GM21737 (cell line): ENCODE measurements around the gene ZSCAN31.

ENCODE experiments used
- ATAC-seq: cut with Tn5 transposase; IDR thresholded peaks from one replicate; pipeline ENCODE4 v1.9.1; 2021; ENCODE audit warnings: mild to moderate bottlenecking, moderate library complexity; ENCODE audit not compliant: unreplicated experiment

Gene ZSCAN31

DNA sequence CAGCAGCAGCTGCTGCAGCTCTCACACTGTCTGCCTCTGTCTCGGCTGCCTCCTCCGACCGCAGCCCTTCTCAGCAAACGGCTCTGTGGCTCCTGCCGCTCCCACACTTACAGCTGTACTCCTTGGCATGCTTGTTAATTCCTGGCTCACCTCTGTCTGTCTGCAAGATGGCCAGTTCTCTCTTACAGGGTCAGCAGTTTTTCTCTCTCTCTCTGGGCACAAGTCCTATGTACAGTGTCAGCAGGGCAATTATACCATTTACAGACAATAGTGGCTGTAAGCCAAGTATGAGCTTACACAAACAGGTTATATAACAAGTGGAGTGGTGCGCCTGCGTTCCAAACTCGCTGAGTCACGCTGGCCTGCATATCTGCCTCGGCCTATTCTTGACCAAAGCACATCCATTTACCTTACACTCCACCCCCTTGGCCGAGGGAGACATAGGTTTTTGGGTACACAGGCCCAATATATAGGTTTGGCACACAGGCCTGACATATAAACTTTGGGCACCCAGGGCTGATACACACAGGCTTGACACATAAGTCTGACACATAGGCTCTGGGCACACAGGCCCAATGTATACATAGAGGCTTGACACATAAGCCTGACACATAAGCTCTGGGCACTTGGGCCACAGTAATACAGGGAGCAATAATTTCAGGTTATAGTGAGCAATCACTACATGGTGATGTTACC lies 18.2 kb upstream of the ZSCAN31 start:
- ATAC-seq = no peak

DNA sequence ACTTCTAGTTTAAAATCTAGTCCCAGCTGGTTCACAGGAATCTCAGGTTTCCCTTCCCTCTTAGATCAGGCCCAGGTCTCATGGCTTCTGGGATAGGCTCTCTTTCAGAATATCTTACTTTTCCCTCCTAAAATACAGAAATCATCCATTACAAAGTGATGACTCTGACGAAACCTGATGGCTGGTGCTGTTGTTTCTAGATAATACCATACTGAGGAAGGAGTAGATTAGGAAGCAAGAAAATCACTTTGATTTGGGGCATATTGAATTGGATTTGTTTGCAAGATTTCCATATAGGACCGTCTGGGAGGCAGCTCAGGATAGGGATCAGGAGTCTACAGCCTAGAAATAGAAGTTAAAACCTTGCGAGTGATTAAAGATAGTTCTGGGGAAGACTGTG lies 17.4 kb upstream of the ZSCAN31 start:
- no peak for ATAC-seq

DNA sequence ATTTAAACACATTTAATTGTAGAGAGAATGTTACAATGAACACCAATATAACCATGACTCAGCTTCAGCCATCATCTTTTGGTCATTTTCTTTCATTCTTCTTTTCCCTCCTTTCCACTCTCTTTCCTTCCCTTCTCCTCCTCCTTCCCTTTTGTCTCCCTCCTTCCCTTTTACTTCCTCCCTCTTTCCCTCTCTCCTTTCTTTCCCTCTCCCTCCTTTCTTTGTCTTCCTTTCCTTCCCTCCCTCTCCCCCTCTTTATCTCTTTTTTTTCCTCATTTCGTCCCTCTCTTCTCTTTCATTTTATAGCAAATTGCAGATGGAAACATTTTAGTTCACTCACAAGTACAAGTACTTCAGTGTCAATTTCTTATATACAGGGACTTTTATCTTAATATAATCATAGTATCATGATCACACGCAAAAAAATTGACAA lies 15.6 kb upstream of the ZSCAN31 start:
- no peak for ATAC-seq

DNA sequence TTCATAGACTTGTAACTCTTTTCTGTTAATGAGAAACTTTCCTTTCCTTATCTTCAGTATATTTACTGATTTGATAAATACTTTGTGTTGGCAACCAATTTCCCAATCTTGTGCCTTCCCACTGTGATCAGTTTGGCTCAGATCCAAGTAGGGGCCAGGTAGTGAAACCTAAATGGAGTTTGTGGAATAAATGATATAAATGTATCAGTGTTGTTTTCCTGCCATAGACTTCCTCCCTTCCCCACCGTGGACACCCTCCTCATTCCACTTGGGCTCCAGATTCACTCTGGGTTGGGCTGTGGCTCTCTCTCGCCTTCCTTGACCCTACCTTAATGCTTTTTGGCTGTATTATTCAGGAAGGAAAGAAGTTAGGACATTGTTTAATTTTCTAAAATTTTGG lies 15.1 kb upstream of the ZSCAN31 start:
- no peak for ATAC-seq

DNA sequence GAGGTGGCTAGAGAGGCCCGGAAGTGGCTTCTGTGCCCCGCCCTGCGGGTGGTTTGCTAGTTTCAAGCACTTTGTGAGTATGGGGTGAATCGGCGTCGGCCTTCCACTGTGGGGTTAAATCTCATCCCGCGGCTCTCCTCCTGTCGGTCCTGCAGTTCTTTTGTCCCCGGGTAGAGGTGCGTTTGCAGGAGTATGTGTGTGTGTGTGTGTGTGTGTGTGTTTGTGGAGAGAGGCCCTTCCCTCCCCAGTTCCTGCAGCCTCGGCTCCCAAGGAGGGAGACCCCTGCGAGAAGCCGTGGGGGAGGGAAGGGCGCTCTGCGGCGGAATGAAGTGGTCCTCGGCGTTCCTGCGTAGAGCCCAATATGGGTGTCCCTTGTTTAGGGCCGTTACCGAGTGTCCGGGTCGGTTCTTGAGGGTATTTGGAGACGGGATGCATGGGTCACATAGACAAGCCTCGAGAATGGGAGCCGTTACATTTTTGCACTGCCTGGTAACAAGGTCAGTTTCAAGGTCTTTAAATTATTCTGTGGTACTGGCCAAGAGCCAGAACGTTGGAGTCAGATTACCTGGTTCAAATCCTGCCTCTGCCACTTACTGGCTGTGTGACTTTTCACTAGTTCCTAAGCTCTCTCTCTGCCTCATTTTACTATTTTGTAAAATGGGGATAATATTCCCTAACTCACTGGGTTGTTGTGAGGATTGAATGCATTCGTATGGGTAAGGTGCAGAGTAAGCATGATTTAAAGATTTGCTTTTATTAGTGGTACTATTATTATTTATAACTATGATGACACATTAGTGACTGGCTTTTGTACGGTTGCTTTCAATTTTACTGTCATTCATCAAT lies 14.2 kb upstream of the ZSCAN31 start, which contains the start of gene ZKSCAN3:
ZKSCAN3 (plus strand) TSS at position 56 of the 846 bp plus-strand sequence. CDS start 9,640 bp downstream, outside the sequence.
- peak; percentile 95 for ATAC-seq

DNA sequence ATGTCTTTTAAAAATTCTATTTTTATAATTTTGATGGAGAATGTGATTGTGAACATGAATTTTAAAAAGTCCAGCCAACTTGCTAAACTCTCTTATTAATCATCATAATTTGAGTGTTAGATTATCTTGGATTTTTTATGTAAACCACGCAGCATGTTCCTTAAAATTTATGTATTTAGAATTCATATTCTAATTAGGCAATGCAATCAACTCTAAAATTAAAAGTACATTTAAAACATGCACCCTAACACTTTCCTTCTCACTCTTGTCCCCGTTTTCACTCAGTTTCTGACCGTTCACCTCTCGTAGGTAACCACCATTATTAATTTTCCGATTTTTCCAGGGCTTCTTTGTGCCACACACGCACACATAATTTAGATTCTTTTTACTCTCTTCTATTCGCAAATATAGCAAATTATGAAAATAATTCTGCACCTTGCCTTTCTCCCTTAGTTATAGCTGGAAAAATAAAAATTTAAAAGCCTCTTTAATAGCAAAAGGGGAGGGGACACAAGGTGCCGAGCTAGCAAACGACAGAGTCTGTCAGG lies 13.5 kb upstream of the ZSCAN31 start:
- ATAC-seq = no peak

DNA sequence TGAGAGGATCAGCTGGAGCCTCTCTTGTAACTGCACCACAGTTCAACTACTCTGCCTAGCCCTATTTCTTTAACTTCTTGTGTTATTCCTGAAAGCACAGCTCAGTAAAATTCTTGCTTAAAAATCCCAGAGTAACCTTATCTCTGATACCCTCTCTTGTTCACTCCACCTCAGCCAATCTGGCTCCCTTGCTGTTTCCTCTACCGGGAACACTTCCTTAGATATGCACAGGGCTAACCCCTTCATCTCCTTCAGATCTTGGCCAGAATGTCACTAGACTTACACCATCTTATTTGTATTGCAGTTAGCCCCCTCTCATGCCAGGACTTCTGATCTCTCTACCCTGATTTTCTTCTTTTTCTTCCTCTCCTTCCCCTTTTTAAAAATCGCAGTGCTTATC lies 11.2 kb upstream of the ZSCAN31 start:
- ATAC-seq = no peak

DNA sequence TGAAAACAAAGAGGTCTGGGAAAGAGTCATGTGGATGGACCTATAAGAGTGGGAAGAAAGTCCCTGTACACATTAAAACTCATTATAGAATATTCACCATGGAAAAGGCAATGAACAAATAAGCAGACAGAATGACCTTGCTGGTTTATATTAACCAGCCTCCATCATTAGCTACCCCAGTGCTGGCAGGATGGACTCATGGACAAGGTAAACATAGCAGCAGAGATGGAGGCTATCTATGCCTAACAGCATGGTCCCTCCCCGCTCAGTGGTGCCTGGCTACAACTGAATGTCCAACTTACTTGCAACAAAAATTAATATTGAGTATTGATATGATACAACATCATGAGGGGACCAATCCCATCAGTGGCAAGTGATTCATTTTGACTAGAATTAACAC lies 9.3 kb upstream of the ZSCAN31 start:
- ATAC-seq = no peak

DNA sequence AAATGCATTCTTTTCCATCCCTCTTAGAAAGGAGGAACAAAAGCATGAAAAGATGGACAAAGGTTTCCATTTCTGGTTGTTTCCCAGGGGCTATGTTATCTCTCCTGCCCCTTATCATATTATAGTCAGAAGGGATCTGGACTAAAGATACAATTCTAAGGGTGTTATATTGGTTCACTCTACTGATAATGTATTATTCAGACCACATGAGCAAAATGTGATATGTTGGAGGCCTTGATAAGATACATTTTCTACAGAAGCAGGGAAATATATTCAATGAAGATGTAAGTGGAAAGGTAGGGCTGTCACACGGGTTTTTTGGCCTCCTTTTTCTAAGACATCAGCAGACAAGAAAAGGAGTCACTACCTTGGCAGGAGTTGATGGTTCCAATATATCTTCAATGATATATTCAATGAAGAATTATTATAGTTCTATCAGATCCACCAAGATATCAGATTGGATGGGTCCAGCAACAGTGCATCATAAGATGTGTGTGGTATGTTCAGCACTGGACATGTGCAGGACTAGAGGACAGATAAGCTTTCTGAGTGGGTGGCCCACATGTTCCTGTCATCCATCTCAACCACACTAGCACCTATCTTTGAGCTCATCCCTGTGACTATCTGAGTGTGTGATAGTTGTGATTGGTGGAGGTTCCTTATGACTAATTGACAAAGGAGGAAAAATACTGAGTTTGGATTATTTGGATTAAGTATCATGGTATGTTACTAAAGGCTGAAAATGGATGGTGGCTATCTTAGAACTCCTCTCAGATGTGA lies 8.1 kb upstream of the ZSCAN31 start:
- no peak for ATAC-seq

DNA sequence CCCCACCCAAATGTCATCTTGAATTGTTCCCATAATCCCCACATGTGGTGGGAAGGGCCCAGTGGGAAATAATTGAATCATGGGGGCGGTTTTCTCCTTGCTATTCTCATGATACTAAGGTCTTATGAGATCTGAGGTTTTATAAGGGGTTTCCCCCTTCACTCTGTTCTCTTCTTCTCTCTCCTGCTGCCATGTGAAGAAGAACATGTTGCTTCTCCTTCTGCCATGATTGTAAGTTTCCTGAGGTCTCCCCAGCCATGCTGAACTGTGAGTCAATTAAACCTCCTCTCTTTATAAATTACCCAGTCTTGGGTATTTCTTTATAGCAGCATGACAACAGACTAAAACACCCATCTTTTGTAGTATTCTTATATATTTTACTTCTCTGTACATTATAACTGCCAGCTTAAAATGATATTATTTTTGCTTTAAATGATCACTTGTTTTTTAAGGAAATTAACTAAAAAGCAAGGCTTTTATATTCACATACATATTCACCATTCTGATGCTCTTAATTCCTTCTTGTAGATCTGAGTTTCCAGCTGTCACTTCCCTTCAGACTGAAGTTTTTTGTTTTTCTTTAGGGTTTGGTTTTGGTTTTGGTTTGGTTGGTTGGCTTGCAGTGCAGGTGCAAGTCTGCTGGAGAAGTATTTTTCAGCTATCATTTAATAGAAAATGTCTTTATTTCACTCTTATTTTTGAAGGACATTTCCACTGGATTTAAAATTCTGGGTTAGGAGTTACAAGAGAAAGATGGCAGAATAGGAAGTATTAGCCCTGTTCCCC lies 4.6 kb upstream of the ZSCAN31 start:
- ATAC-seq = no peak

DNA sequence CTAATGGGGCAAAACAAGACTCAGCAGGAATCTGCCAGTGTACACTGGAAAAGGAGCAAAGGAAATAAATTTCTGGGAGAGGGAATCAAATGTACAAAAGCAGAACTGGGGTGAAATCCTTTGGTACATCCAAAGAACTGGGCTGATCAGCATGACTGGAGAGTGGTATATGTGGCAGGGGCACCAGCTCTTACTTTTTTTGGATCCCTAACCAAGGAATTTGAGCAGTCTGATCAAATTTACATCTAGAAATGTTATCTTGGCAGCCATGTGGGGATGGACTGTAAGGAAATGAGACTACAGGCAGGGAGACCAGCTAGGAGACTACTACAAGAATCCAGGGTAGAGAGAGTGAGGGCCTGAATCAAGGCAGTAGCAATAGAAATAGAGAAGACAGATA lies 1.2 kb upstream of the ZSCAN31 start:
- ATAC-seq = no peak

DNA sequence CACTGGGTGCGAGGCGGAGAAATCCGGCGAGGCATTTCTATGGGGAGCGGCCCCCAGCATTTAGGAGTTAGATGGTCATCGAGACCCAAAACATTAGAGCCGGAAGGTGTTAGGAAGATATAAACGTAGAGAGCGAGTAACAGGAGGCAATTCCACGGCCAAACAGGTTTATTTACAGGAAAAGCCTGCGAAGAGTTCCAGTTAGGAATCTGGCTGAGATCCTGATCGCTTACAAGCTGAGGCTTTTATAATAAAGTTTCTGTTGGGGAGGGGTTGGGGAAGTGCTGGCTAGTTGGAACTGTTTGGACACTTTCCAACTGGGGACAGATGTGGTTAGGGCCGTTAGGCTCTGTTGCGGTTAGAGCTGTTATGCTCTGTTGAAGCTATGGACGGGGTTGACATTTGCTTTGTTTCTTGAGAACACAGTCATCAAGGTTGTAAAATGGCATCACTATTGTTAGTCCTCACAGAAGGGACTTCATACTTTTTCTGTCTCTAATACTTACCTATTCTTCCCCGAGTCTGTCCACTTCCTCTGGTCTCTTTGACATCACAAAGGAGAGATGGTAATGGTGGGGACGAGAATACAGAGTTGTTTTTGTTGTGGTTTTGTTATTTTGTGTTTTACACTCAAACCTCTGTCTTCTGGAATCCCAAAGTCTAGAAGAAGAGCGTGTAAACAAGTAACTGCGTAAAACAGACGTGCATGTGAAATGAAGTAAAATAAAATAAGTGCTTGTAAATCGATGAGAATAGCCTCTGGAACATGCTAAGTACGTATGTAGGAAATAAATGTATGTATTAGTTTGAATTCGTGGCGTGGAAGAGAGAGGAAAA lies 554 bp upstream of the ZSCAN31 start:
- ATAC-seq = no peak

DNA sequence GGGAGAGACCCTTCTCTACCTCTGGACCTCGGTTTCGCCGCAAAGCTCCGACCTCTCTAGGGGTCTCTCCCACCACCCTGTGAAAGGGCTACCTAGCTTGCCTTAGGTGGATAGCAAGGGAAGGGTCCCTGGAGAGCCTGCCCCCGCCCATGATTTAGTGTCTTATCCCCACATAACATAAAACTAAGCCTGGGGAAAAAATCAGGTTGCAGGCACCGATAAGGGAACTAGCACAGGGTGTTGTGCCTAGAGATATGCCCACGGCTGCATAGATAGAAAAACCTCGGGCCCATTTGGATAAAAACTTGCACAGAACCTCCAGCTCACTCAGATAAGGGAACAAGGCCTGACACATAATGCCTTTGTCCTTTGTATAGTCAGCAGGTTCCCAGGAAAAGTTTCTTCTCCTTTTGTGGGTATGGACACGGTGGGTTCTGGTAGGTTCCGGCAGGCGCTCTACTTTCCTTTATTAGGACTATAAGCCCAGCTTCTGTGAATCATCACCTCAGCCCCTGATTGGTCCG lies 846 bp downstream of the ZSCAN31 start:
- no peak for ATAC-seq

DNA sequence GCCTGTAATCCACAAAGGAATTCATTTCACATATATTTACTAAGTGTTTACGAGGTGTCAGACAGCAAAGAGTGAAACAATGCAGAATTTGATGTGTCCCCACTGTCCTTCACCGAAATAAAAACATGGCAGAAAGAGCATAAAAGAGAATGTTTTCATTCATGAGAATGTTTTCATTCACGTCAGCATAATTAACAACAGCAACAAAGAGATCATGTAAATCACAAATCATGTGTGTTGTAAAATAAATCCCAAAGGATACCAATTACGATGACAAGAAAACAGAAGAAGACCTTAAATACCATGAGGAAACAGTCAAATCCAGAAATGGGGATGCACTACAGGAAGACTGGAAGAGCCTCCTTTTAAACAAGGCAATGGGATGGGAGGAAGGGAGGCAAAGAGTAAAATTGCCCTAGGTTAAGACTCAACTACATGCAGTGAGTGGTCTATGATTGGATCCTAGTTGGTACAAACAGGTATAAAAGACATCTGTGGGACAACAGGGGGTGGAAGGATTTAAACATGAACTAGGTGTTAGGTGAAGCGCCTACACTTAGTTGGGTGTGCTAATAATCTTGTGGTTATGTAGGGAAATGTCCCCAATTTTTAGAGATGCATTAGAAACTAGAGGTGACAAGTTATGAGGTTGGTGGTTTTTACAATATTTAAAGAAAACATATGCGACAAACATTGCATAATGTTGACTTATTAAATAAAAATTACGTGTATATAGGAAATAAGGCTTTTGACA lies 1.5 kb downstream of the ZSCAN31 start:
- no peak for ATAC-seq

DNA sequence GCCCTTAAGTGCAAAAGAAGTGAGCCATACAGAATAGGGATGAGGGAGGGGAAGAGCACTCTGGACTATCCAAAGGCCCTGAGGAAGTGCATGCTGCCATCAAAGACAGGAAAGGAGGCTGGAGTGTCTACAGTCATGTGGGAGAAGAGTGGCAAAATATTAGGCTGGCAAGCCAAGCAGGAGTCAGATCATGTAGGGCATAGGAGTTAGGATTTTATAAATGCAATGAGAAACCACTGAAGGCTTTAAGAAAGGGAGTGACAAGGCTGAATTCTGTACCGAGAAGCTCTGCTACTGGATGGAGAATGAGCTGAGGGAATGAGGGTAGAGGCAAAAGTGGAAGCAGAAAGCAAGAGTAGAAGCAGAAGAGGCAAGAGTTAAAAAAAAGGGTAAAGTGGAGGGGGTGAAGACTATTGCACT lies 2.3 kb downstream of the ZSCAN31 start:
- ATAC-seq = no peak

DNA sequence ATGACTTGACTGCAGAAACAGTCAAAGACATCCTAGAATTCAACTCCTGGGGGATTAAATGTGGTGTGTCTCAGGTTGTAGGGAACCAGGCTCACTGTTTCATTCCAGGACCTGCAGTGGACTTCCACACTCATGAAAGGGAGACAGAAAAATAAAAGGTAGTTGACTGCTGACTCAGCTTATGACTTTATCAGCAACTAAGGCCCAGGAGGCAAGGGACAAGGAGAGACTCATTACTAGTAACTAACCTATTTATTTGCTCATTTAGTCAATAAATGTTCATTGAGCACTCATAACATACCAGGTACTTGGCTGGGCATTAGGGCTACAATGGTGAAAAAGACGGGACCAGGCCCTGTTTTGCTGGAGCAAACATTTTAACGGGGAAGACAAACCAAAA lies 2.9 kb downstream of the ZSCAN31 start:
- ATAC-seq = no peak

DNA sequence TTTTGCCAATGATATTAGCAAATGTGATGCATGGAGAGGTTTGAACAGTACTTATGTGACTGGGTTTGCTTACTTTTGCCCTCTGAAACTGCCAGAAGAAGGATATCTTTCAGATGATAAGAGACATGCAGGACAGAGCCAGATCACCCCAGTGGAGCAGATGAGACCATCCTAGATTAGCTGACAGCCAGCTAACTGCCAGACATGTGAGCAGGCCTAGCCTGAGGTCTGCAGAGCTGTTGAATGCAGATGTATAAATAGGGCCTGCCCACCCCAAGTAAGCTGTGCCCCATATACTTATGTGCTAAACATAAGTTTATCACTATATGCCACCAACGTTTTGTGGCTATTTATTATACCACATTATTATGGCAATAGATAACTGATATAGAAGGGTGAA lies 5.9 kb downstream of the ZSCAN31 start:
- ATAC-seq = no peak

DNA sequence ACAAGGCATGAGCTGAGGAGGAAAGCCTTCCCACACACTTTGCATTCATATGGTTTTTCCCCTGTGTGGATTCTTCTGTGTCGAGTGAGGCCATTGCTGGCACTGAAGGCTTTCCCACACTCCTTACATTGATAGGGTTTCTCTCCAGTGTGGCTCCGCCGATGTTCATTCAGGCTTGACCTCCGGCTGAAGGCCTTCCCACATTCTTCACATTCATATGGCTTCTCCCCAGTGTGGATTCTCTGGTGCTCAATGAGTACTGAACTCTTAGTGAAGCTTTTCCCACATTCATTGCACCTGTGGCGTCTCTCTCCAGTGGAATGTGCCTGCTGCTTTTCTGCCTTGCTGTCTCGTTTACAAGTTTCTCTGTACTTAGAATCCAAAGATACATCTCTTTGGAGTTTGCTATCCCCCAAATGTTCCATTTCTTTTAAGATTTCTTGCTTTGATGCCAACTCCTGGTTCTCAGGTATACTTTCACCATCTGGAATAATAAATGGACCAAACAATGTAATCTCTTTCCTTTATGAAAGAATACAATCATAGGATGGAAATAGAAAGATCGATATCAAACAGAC lies 9.5 kb downstream of the ZSCAN31 start:
- ATAC-seq = no peak
